HL-60 (cell line): ENCODE measurements around the gene RUNDC1.

Experiments used
- DNase-seq, 2 experiments: peaks; one replicate each; pipeline ENCODE4 v3.0.0-alpha.2; 2010 to 2020; ENCODE audit warnings: low read depth in 1 of 2, low spot score in 1 of 2
- H3K27ac ChIP-seq: fragments of 250-450 bp; sonication (Bioruptor Pico); replicated peaks from 2 replicates; pipeline ENCODE4 v1.5.1; 2020; ENCODE audit warnings: mild to moderate bottlenecking, moderate library complexity
- H3K27me3 ChIP-seq: fragments of 250-450 bp; sonication (Bioruptor Pico); 2 replicates; pipeline ENCODE4 v1.5.1; 2021; ENCODE audit warnings: mild to moderate bottlenecking, moderate library complexity; ENCODE audit not compliant: insufficient read depth, poor library complexity, severe bottlenecking
- H3K4me3 ChIP-seq: replicated peaks from 2 replicates; pipeline ENCODE4 v1.5.1; 2011; ENCODE audit warnings: mild to moderate bottlenecking, control low read depth, low read length; ENCODE audit not compliant: insufficient read depth
- CTCF ChIP-seq: IDR thresholded peaks from one replicate; pipeline ENCODE4 v1.5.1; 2011; ENCODE audit warnings: low read length, control low read depth, inconsistent platforms; ENCODE audit not compliant: insufficient read depth
- GABPA ChIP-seq: IDR thresholded peaks from 2 replicates; pipeline ENCODE4 v1.6.1; 2012; ENCODE audit warnings: low read depth
- POLR2AphosphoS5 ChIP-seq: IDR thresholded peaks from 2 replicates; pipeline ENCODE4 v1.6.1; 2012; ENCODE audit warnings: low read depth
- SPI1 ChIP-seq: IDR thresholded peaks from 2 replicates; pipeline ENCODE4 v1.6.1; 2012; ENCODE audit warnings: low read depth, mild to moderate bottlenecking, borderline replicate concordance
- TF ChIP-seq, protein P1 (sequence below): IDR thresholded peaks from 2 replicates; pipeline ENCODE4 v1.6.1; 2012; ENCODE audit warnings: low read depth; ENCODE audit not compliant: insufficient replicate concordance

RUNDC1 gene

DNA sequence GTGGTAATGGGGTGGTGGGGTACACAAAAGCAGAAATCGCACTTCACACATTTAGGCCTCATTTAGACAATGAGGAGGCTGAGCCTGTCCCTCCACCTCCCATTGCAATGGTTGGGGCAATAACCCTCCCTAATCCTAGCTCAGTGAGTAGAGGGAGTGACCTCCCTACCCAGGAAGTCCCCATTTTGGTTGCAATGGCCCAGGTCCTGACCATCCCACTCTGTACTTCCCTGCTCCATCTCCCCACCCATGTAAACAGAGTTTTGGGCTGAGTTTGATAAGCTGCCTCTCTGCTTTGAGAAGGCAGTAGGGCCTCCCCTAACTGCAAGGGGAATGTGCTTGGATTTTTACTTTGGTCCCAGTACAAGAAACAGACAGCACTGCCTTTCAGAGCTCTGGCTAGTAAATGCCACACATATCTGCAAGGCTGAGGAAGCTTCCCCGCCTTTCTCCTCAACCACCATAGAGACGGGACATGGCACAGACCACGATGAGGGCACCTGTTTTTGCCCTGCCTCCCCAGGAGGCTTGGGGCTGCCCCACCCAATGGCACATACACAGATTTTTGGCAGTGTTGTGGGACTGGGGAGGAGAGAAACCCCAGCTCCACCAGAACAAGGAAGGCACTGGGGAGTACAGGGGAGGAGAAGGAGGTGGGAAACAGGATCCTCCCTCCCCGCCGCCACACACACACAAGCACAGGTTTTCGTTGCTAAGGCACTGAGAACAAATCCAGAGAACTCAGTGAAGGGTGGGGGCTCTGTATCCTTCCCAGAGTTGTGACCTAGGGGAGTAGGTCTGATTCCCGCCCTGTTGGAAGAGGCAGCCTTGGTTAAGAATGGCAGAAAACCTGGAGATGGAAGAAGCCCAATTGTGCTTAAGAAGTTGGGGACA lies 34.5 kb downstream of the RUNDC1 start:
- peak overlapping the region; percentile 71 for H3K27ac ChIP-seq
- H3K4me3 ChIP-seq = no peak overlapping the region
- H3K27me3 ChIP-seq = no peaks in the 10 kb centered on the region
- DNase-seq = no peak
- TF ChIP-seq SPI1 = no peak
- 0 out of 2 replicates have a peak, but pooled peaks have one; percentile 1 for TF ChIP-seq POLR2AphosphoS5

GRCh38 chr17:43015579-43015978 lies 35.2 kb downstream of the RUNDC1 start:
- peak overlapping the region; percentile 71 for H3K27ac ChIP-seq
- DNase-seq = no peak
- H3K4me3 ChIP-seq = no peak overlapping the region
- H3K27me3 ChIP-seq = no peaks in the 10 kb centered on the region
- no peak for TF ChIP-seq POLR2AphosphoS5
- no peak for TF ChIP-seq SPI1
- TF ChIP-seq, protein P1, sequence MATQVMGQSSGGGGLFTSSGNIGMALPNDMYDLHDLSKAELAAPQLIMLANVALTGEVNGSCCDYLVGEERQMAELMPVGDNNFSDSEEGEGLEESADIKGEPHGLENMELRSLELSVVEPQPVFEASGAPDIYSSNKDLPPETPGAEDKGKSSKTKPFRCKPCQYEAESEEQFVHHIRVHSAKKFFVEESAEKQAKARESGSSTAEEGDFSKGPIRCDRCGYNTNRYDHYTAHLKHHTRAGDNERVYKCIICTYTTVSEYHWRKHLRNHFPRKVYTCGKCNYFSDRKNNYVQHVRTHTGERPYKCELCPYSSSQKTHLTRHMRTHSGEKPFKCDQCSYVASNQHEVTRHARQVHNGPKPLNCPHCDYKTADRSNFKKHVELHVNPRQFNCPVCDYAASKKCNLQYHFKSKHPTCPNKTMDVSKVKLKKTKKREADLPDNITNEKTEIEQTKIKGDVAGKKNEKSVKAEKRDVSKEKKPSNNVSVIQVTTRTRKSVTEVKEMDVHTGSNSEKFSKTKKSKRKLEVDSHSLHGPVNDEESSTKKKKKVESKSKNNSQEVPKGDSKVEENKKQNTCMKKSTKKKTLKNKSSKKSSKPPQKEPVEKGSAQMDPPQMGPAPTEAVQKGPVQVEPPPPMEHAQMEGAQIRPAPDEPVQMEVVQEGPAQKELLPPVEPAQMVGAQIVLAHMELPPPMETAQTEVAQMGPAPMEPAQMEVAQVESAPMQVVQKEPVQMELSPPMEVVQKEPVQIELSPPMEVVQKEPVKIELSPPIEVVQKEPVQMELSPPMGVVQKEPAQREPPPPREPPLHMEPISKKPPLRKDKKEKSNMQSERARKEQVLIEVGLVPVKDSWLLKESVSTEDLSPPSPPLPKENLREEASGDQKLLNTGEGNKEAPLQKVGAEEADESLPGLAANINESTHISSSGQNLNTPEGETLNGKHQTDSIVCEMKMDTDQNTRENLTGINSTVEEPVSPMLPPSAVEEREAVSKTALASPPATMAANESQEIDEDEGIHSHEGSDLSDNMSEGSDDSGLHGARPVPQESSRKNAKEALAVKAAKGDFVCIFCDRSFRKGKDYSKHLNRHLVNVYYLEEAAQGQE = no peak
- no peak for TF ChIP-seq GABPA
- no peak for TF ChIP-seq CTCF

DNA sequence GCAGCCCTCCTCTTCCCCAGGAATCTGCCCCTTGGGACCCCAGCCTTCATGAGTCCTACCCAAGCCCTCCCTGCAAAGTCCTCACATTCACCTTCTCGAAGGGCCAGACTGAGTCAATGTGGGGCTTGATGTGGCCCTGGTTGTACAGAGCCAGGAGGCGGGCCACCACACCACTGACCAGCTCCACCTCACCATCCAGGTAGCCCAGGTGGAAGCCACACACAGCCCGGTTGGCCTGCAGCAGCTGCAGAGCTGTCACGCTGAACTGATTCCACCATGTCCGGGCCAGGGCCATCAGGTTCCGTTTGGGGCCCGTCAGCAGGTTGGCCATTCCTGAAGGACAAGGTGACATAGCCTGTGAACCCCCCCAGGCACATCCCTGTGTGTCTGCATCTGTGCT lies 35.9 kb downstream of the RUNDC1 start:
- DNase-seq = no peak
- no peak for TF ChIP-seq POLR2AphosphoS5
- no peak for TF ChIP-seq GABPA
- TF ChIP-seq SPI1 = no peak
- TF ChIP-seq CTCF = no peak
- TF ChIP-seq, protein P1 = no peak
- peak overlapping the region; percentile 71 for H3K27ac ChIP-seq
- no peaks in the 10 kb centered on the region for H3K27me3 ChIP-seq
- no peak overlapping the region for H3K4me3 ChIP-seq

GRCh38 chr17:43018008-43018853 lies 37.9 kb downstream of the RUNDC1 start:
- H3K27ac ChIP-seq = peak overlapping the region; percentile 93
- no peak overlapping the region; the same call in 1 of the 2 replicates for H3K4me3 ChIP-seq
- DNase-seq = peak in 1 of 2 experiments; percentile 55
- no peaks in the 10 kb centered on the region for H3K27me3 ChIP-seq
- TF ChIP-seq, protein P1 = no peak
- TF ChIP-seq SPI1 = no peak
- TF ChIP-seq GABPA = no peak
- TF ChIP-seq CTCF = no peak
- TF ChIP-seq POLR2AphosphoS5 = peak; percentile 37; the same call in 1 of the 2 replicates
